GM21737 (cell line): ENCODE results near the gene CDHR1.
"Not testable (repeated sequence)": the region's sequence is repeated elsewhere in the genome, so short reads cannot be mapped to it uniquely, and the experiment has no call there.

Experiments
- ATAC-seq: cut with Tn5 transposase; IDR thresholded peaks from one replicate; pipeline ENCODE4 v1.9.1; 2021; ENCODE audit warnings: mild to moderate bottlenecking, moderate library complexity; ENCODE audit not compliant: unreplicated experiment

The CDHR1 gene

DNA sequence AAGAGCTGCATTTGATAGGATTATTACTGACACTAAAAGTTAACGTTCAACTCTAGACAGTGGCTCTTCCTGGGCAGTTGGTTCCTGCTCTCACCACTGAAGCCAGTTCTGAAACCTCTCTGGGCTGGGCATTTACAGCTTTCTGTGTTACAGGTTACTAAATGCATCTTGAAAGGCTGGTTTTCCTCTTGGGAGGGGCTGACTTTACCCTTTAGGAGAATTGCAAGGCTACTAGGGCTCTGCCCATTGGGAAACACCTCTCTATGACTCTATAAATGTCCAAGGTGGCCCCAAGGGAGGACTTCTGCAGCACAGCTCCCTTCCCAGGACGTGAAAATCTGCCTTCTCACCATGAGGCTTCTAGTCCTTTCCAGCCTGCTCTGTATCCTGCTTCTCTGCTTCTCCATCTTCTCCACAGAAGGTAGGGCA, 20.8 kb upstream of the CDHR1 start, which contains the start of gene GPR15LG:
GPR15LG (plus strand) TSS at position 301 of the 429 bp plus-strand sequence; CDS start at position 352, 51 bp downstream.
- peak; percentile 32 for ATAC-seq

GRCh38 chr10:84175436-84175835, 18.9 kb upstream of the CDHR1 start:
- no peak for ATAC-seq

GRCh38 chr10:84176351-84176750, 18.0 kb upstream of the CDHR1 start:
- no peak for ATAC-seq

DNA sequence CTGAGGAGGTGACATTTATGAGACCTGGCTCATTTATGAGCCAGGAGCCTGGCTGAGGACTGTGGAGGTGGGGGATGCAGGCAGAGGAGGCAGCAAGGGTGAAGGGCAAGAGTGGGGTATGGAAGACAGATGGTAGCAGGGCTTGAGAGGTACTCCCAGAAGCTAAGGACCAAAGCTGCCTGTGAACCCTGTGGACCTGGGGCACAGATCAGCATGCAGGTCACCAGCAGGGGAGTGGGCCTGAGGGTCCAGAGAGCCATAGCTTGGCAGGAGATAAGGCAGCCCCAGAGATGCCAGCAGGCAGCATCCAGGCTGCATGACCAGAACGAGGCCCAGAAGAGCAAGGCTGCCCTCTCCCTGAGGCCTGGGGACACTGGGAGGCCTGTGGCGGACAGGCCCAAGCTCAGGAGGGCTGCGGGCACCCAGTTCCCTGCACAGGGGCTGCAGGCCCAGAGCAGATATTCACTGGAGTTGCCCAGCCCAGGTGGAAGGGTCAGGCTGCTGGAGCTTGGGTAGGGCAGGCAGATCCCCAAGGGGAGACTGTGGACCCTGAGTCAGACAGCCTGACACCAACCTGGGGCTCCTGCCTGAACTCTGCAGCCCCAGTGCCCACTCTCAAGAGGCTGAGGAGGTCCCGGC, 17.4 kb upstream of the CDHR1 start:
- ATAC-seq, result no peak

DNA sequence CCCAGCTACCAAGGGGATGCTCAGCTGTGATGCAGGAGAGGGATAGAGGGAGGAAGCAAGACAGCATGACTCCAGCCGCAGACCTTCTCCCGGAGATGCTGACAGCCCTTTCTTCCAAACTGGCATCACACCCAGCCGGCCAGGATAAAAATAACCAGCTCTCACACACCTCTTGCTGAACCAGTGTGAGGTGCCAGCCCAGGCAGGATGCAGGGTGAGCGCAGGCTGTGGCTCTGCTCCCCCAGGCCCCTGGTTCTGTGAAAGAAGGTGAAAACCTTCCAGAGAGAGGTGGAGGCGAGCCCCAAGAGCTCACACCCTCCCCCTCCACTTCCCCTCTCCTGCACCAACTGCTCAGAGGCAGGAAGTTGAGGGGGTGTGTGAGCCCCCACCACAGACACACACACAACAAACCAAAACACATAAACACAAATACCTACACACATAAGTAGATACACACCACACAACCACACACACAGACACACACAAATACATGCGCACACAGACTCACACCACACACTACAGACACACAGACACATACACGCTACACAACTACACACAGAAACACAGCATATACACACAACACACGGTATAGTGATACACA, 16.7 kb upstream of the CDHR1 start:
- ATAC-seq, result peak; percentile 51

DNA sequence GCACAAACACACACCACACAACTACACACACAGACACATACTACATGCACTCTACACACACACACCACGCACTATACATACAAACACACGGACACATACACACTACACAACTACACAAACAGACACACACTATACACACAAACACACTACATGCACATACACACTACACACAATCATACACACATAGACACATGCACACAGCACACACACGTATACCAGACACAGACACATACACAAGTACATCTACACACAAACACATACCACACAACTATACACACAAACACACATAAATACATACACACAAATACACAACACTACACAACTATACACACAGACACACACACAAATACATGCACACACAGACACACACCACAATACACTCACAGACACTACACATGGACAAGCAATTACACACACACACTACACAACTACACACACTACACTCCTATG, 16.2 kb upstream of the CDHR1 start:
- no peak for ATAC-seq

- peak; percentile 81 for ATAC-seq
These were observed 15.2 kb upstream of the CDHR1 start for GRCh38 chr10:84179059-84179710.

DNA sequence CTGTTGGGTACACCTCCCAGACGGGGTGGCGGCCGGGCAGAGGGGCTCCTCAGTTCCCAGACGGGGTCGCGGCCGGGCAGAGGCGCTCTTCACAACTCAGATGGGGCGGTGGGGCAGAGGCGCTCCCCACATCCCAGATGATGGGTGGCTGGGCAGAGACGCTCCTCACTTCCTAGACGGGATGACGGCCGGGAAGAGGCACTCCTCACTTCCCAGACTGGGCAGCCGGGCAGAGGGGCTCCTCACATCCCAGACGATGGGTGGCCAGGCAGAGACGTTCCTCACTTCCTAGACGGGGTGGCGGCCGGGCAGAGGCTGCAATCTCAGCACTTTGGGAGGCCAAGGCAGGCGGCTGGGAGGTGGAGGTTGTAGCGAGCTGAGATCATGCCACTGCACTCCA, 14.0 kb upstream of the CDHR1 start:
- not testable (repeated sequence) for ATAC-seq

- no peak for ATAC-seq
These were observed 12.7 kb upstream of the CDHR1 start for GRCh38 chr10:84181631-84182030.

- ATAC-seq, result no peak
These were observed 9.8 kb upstream of the CDHR1 start for GRCh38 chr10:84184517-84184916.

DNA sequence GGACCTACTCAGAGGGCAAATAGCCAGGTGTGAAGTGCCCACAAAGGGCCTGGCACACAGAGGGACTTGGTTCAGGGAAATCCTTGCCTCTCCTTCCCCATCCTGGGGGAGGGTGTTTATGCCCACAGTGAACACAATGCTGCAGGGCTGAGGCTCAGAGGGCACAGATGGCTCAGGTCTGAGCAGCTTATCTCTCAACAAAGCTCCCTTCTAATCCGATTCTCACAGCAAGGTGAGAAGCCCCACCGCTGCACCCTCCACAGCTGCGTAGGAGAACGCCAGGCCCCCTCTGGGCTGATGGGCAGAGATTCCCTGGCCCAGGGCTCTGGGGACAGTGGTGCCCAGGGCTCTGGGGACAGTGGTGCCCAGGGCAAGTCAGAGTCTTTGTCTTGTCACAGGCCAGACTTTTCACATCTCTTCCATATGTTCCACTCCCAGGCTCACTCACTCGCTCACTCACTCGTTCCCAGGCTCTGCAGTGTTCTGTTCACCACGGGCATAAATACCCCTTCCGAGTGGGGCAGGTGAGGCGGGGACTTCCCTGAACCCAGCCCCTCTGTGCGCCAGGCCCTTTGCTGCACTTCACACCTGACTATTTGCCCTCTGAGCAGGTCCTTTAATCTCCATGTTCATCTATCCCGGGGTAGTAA, 8.7 kb upstream of the CDHR1 start:
- no peak for ATAC-seq

- no peak for ATAC-seq
These were observed 5.5 kb upstream of the CDHR1 start for GRCh38 chr10:84188815-84189214.

GRCh38 chr10:84190621-84191020, 3.7 kb upstream of the CDHR1 start:
- ATAC-seq, result no peak

- ATAC-seq, result no peak
These were observed 3.2 kb upstream of the CDHR1 start for GRCh38 chr10:84191106-84191505.

DNA sequence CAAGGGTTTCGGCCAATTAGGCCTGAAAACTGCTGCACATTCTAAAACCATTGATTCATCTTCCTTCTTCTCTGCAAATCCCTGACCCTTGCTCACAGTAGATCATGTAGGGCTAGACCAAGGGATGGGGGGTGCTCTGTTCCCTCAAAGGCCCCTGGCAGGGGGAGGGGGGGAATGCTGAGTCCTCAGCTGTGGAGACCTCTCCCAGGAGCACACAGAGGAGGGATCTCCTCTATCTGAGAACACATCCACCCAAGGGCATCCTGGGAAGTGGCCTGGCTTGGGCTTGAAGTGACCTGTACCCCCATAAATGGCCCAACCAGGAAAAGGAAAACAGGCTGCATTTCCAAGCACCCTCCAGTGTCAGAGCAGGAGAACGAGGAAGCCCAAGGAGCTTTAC, 1.0 kb upstream of the CDHR1 start:
- ATAC-seq, result no peak

DNA sequence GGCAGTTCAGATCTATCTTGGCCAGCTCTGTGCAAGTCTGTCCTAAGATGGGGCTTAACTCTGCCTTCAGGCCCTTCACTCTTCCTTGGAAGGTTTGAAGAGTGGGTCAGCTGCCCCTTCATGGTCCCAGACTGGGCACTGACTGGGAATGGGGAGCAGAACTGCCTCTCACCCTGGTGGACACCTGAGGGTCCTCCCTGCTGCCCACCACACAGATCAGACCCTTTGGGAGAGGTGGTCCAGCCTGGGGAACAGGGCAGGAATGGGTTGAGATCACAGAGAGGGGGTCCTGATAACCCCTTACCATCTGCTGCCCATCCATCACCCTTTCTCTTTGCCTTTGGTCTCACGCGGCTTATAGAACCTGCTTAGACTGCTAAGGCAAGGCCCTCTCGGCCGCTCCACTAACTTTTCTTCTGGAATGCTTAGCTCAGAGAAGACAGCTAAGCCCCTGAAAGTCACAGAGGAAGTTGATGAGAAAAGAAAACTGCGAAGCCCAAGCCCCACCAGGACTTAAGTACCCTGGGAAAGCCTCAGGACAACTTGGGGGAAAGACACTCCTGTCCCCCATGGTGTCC, 402 bp upstream of the CDHR1 start:
- ATAC-seq, result no peak

- no peak for ATAC-seq
These were observed 900 bp downstream of the CDHR1 start for GRCh38 chr10:84195044-84195830.

- ATAC-seq, result no peak
These were observed 1.7 kb downstream of the CDHR1 start for GRCh38 chr10:84196083-84196482.

GRCh38 chr10:84196941-84197340, 2.6 kb downstream of the CDHR1 start:
- ATAC-seq, result no peak

GRCh38 chr10:84197643-84198042, 3.3 kb downstream of the CDHR1 start:
- ATAC-seq, result no peak
